CD14-positive monocyte (primary cell): ENCODE measurements around the gene GPR15LG. TPM values are rescaled to one million over a fixed set of nuclear protein-coding genes. Genes with fewer than 3 reads are reported as not detected.
A peak's percentile ranks its signal among the peaks of the same experiment; 100 is the strongest.
"Not testable (repeated sequence)": the region's sequence is repeated elsewhere in the genome, so short reads cannot be mapped to it uniquely, and the experiment has no call there.

Source experiments
- DNase-seq, 3 donors: peaks; one replicate each; pipeline ENCODE4 v3.0.0-alpha.2; 2011 to 2022
- H2AFZ ChIP-seq: 2 replicates; pipeline ENCODE4 v1.6.0; 2012; ENCODE audit warnings: mild to moderate bottlenecking, low read depth, low read length, inconsistent platforms; ENCODE audit not compliant: insufficient read depth, poor library complexity, severe bottlenecking
- H3K27ac ChIP-seq, 2 donors: 1 replicate in 1 of 2; 2 replicates in 1 of 2; pipeline ENCODE4 v1.5.1; 2012 to 2013; ENCODE audit warnings: low read length in 2 of 2, control low read depth in 1 of 2, inconsistent platforms in 1 of 2, low read depth in 1 of 2, mild to moderate bottlenecking in 1 of 2
- H3K27me3 ChIP-seq, 2 donors: one replicate each; pipeline versions ENCODE4 v1.6.0 to v1.6.1; 2011 to 2013; ENCODE audit warnings: low read length in 2 of 2; ENCODE audit not compliant: control insufficient read depth in 2 of 2, insufficient read depth in 2 of 2
- H3K36me3 ChIP-seq, 2 donors: replicated peaks in 1 of 2; 1 replicate in 1 of 2; 2 replicates in 1 of 2; pipeline versions ENCODE4 v1.5.1 to v1.6.1; 2012 to 2013; ENCODE audit warnings: low read length in 2 of 2, control low read depth in 1 of 2, inconsistent platforms in 1 of 2, mild to moderate bottlenecking in 1 of 2; ENCODE audit not compliant: insufficient read depth in 2 of 2, control insufficient read depth in 1 of 2
- H3K4me1 ChIP-seq, 2 donors: 1 replicate in 1 of 2; 2 replicates in 1 of 2; pipeline versions ENCODE4 v1.5.1 to v1.6.1; 2012 to 2013; ENCODE audit warnings: low read length in 2 of 2, control low read depth in 1 of 2, inconsistent platforms in 1 of 2, mild to moderate bottlenecking in 1 of 2, moderate library complexity in 1 of 2; ENCODE audit not compliant: insufficient read depth in 2 of 2, control insufficient read depth in 1 of 2
- H3K4me2 ChIP-seq: replicated peaks from 2 replicates; pipeline ENCODE3; 2012; ENCODE audit warnings: low read length, moderate library complexity, mild to moderate bottlenecking; ENCODE audit not compliant: poor library complexity, severe bottlenecking; ENCODE audit errors: extremely low read depth
- H3K4me3 ChIP-seq, 3 experiments: fragments of 200-600 bp in 1 of 3; sonication (generic) in 1 of 3; replicated peaks in 1 of 3; 1 replicate in 2 of 3; 2 replicates in 1 of 3; pipeline ENCODE4 v1.5.1; 2011 to 2013; ENCODE audit warnings: low read length in 3 of 3, mild to moderate bottlenecking in 3 of 3, control low read depth in 2 of 3, low read depth in 2 of 3, inconsistent platforms in 1 of 3, moderate library complexity in 1 of 3
- H3K79me2 ChIP-seq: 2 replicates; pipeline ENCODE4 v1.6.0; 2012; ENCODE audit warnings: mild to moderate bottlenecking, control low read depth, inconsistent platforms, low read length, moderate library complexity; ENCODE audit not compliant: insufficient read depth
- H3K9ac ChIP-seq: 2 replicates; pipeline ENCODE4 v1.6.0; 2017; ENCODE audit warnings: low read length, mild to moderate bottlenecking; ENCODE audit not compliant: insufficient read depth, poor library complexity, severe bottlenecking
- H3K9me3 ChIP-seq, 2 donors: replicated peaks in 1 of 2; 1 replicate in 1 of 2; 2 replicates in 1 of 2; pipeline versions ENCODE4 v1.5.1 to v1.6.1; 2012 to 2013; ENCODE audit warnings: low read length in 2 of 2, control low read depth in 1 of 2; ENCODE audit not compliant: control insufficient read depth in 1 of 2, insufficient read depth in 1 of 2
- H4K20me1 ChIP-seq: 2 replicates; pipeline ENCODE4 v1.6.0; 2012; ENCODE audit warnings: mild to moderate bottlenecking, low read length, control low read depth, moderate library complexity; ENCODE audit not compliant: insufficient read depth
- H3K27ac Mint-ChIP-seq, 7 donors: one replicate each; pipeline ENCODE4 v1.8.0; 2020; ENCODE audit warnings: mild to moderate bottlenecking in 7 of 7, mixed read lengths in 7 of 7, moderate library complexity in 6 of 7, inconsistent platforms in 2 of 7
- H3K27me3 Mint-ChIP-seq, 3 donors: one replicate each; pipeline ENCODE4 v1.8.0; 2021 to 2022; ENCODE audit warnings: low read depth in 3 of 3, mild to moderate bottlenecking in 3 of 3, mixed read lengths in 3 of 3, moderate library complexity in 3 of 3, inconsistent platforms in 1 of 3
- H3K36me3 Mint-ChIP-seq, 2 donors: one replicate each; pipeline ENCODE4 v1.8.0; 2020; ENCODE audit warnings: mixed read lengths in 2 of 2, inconsistent platforms in 1 of 2, mild to moderate bottlenecking in 1 of 2
- H3K4me1 Mint-ChIP-seq: one replicate; pipeline ENCODE4 v1.8.0; 2020; ENCODE audit warnings: mild to moderate bottlenecking, mixed read lengths
- H3K4me3 Mint-ChIP-seq, 2 donors: one replicate each; pipeline ENCODE4 v1.8.0; 2020; ENCODE audit warnings: mild to moderate bottlenecking in 2 of 2, mixed read lengths in 2 of 2, moderate library complexity in 1 of 2
- H3K9me3 Mint-ChIP-seq, 7 donors: one replicate each; pipeline ENCODE4 v1.8.0; 2020 to 2022; ENCODE audit warnings: mixed read lengths in 7 of 7, mild to moderate bottlenecking in 6 of 7, moderate library complexity in 6 of 7, inconsistent platforms in 2 of 7
- WGBS: methylation state at CpG from one replicate; pipeline ENCODE4 v1.1.5; 2013; ENCODE audit warnings: missing lambda C conversion rate; ENCODE audit not compliant: insufficient coverage; 5-methylcytosine and 5-hydroxymethylcytosine counted together
- intact Hi-C, 2 donors: fragments of 100-400 bp; cut with micrococcal nuclease; formaldehyde crosslinking; loops; one replicate each; pipeline versions ENCODE4 v1.15.0 to v1.15.1; 2023
- polyA plus RNA-seq, 3 donors: library from polyadenylated mRNA; depleted of rRNA in 1 of 3; unstranded in 2 of 3; stranded (reverse) in 1 of 3; fragments of 300-500 nt in 2 of 3; fragments of >200 nt in 1 of 3; fragmentation: Illumina TruSeq in 2 of 3; gene quantifications; 1 replicate in 2 of 3; 2 replicates in 1 of 3; pipeline ENCODE4 v1.2.3, GENCODE V29; 2012 to 2021
- TF ChIP-seq, protein P1 (sequence below): fragments of 200-600 bp; IDR thresholded peaks from one replicate; pipeline ENCODE4 v1.8.0; 2022; ENCODE audit warnings: antibody characterized with exemption, mild to moderate bottlenecking

Gene GPR15LG
- polyA plus RNA-seq, 3 donors: not detected

DNA sequence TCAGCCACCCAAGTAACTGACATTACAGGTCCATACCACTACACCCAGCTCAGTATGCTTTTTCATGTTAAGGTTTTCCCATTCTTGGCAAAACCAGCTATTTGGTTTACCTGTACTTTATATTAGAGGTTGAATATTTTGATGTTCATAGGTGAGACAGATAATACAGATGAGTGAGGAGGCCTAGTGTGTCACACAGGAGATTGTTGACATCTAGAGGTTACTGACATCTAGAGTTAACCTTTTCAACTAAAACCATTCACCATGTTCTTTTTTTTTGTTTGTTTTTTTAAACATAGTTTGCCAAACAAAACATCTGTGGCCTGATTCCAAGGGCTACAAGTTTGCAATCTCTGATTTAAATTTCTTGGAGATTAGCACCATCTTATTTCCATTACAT lies 26.3 kb upstream of the GPR15LG start:
- Histone ChIP-seq H3K27me3 (no peaks in the 10 kb centered on the region), H3K36me3 (peaks cover 87 to 95% of the 10 kb centered on the region in 2 donors), H2AFZ (no peak overlapping the region), H3K27ac (peak overlapping the region in 1 of 2 donors; percentile 25), H3K9me3 (no peaks in the 10 kb centered on the region), H3K79me2 (peaks cover 3% of the 10 kb centered on the region), H3K4me3 (no peak overlapping the region), H3K4me1 (no peaks in the 10 kb centered on the region), H3K4me2 (no peak overlapping the region), H4K20me1 (peaks cover 8% of the 10 kb centered on the region), H3K9ac (no peak overlapping the region)
- Mint-ChIP-seq H3K27me3 (no peaks in the 10 kb centered on the region), H3K4me1 (no peaks in the 10 kb centered on the region), H3K27ac (peak overlapping the region in 1 of 7 donors; percentile 0), H3K4me3 (no peak overlapping the region), H3K36me3 (peaks cover 81 to 86% of the 10 kb centered on the region in 2 donors), H3K9me3 (no peaks in the 10 kb centered on the region)
- TF ChIP-seq, protein P1, sequence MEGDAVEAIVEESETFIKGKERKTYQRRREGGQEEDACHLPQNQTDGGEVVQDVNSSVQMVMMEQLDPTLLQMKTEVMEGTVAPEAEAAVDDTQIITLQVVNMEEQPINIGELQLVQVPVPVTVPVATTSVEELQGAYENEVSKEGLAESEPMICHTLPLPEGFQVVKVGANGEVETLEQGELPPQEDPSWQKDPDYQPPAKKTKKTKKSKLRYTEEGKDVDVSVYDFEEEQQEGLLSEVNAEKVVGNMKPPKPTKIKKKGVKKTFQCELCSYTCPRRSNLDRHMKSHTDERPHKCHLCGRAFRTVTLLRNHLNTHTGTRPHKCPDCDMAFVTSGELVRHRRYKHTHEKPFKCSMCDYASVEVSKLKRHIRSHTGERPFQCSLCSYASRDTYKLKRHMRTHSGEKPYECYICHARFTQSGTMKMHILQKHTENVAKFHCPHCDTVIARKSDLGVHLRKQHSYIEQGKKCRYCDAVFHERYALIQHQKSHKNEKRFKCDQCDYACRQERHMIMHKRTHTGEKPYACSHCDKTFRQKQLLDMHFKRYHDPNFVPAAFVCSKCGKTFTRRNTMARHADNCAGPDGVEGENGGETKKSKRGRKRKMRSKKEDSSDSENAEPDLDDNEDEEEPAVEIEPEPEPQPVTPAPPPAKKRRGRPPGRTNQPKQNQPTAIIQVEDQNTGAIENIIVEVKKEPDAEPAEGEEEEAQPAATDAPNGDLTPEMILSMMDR: no peak
- intact Hi-C loops: no loop called here
- DNase-seq: no peak

DNA sequence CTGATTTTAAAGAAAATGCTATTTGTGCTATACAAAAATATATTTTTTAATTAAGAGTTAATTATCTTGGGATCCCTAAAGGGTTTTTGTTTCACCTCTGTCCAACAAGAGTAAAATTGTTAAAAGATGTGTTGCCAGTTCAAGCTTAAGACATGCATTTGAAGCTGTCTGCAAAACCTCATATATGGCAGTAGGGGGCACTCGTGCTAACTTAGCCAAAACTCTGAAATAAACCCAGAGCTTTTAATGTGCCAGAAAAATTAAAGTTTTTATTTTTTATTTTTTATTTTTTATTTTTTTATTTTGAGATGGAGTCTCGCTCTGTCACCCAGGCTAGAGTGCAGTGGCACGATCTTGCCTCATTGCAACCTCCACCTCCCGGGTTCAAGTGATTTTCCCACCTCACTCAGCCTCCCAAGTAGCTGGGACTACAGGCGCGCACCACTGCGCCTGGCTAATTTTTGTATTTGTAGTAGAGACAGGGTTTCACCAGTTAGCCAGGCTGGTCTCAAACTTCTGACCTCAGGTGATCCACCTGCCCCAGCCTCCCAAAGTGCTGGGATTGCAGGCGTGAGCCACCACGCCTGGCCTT lies 25.5 kb upstream of the GPR15LG start:
- H3K9me3 Mint-ChIP-seq, H2AFZ ChIP-seq, H3K4me3 Mint-ChIP-seq, H3K27ac ChIP-seq, H3K4me2 ChIP-seq, H4K20me1 ChIP-seq, H3K4me1 ChIP-seq, H3K27ac Mint-ChIP-seq, H3K79me2 ChIP-seq, H3K9me3 ChIP-seq, H3K4me1 Mint-ChIP-seq, H3K9ac ChIP-seq, H3K4me3 ChIP-seq, intact Hi-C loops, H3K27me3 Mint-ChIP-seq, H3K27me3 ChIP-seq: not testable (repeated sequence)
- TF ChIP-seq, protein P1: peak; percentile 90
- peaks cover 82 to 86% of the 10 kb centered on the region in 2 donors for H3K36me3 Mint-ChIP-seq
- WGBS: no CpG with 5 or more reads among the region's 9 CpGs
- peaks cover 87 to 95% of the 10 kb centered on the region in 2 donors for H3K36me3 ChIP-seq
- DNase-seq: peak; percentile 25 to 44 (median 41)
